HT-29 (cell line): Measurements from ENCODE around the gene TPCN1. TPM values are rescaled to one million over a fixed set of nuclear protein-coding genes. Genes with fewer than 3 reads are reported as not detected.

ENCODE experiments used
- DNase-seq: peaks from one replicate; pipeline ENCODE4 v3.0.0-alpha.2; 2015; ENCODE audit warnings: low spot score
- total RNA-seq: library from RNA; depleted of rRNA; stranded (reverse); fragments of >200 nt; shearing (Covaris generic); gene quantifications from 2 replicates; pipeline ENCODE4 v1.2.3, GENCODE V29; 2014

TPCN1 gene
- total RNA-seq, 1 experiment from 2014 or later: 36.3 TPM

- peak; percentile 92 for DNase-seq
Observed at GRCh38 chr12:113222730-113223531, 1.7 kb downstream of the TPCN1 start.

- no peak for DNase-seq
Observed at GRCh38 chr12:113224955-113225354, 3.7 kb downstream of the TPCN1 start.

- DNase-seq: no peak
Observed at GRCh38 chr12:113226696-113227568, 5.7 kb downstream of the TPCN1 start.

GRCh38 chr12:113227686-113228391 lies 6.6 kb downstream of the TPCN1 start:
- DNase-seq: no peak

GRCh38 chr12:113228394-113229028 lies 7.2 kb downstream of the TPCN1 start:
- no peak for DNase-seq

- no peak for DNase-seq
Observed at GRCh38 chr12:113230315-113231234, 9.3 kb downstream of the TPCN1 start.

- DNase-seq: no peak
Observed at GRCh38 chr12:113231235-113232088, 10.2 kb downstream of the TPCN1 start.

- no peak for DNase-seq
Observed at GRCh38 chr12:113232089-113232839, 11.0 kb downstream of the TPCN1 start.

- DNase-seq: no peak
Observed at GRCh38 chr12:113232840-113233585, 11.7 kb downstream of the TPCN1 start.

GRCh38 chr12:113233967-113234366 lies 12.7 kb downstream of the TPCN1 start:
- no peak for DNase-seq

GRCh38 chr12:113234483-113234882 lies 13.2 kb downstream of the TPCN1 start:
- no peak for DNase-seq

- DNase-seq: no peak
Observed at GRCh38 chr12:113235976-113236375, 14.7 kb downstream of the TPCN1 start.

- DNase-seq: no peak
Observed at GRCh38 chr12:113236539-113237399, 15.5 kb downstream of the TPCN1 start.

- DNase-seq: no peak
Observed at GRCh38 chr12:113237748-113238147, 16.5 kb downstream of the TPCN1 start.

- DNase-seq: no peak
Observed at GRCh38 chr12:113238309-113238708, 17.0 kb downstream of the TPCN1 start.

GRCh38 chr12:113239288-113239771 lies 18.1 kb downstream of the TPCN1 start:
- DNase-seq: peak; percentile 54
